ENCODE results near the gene ATMIN. TPM values are rescaled to one million over a fixed set of nuclear protein-coding genes. Genes with fewer than 3 reads are reported as not detected.
A peak's percentile ranks its signal among the peaks of the same experiment; 100 is the strongest.

Gene ATMIN, protein sequence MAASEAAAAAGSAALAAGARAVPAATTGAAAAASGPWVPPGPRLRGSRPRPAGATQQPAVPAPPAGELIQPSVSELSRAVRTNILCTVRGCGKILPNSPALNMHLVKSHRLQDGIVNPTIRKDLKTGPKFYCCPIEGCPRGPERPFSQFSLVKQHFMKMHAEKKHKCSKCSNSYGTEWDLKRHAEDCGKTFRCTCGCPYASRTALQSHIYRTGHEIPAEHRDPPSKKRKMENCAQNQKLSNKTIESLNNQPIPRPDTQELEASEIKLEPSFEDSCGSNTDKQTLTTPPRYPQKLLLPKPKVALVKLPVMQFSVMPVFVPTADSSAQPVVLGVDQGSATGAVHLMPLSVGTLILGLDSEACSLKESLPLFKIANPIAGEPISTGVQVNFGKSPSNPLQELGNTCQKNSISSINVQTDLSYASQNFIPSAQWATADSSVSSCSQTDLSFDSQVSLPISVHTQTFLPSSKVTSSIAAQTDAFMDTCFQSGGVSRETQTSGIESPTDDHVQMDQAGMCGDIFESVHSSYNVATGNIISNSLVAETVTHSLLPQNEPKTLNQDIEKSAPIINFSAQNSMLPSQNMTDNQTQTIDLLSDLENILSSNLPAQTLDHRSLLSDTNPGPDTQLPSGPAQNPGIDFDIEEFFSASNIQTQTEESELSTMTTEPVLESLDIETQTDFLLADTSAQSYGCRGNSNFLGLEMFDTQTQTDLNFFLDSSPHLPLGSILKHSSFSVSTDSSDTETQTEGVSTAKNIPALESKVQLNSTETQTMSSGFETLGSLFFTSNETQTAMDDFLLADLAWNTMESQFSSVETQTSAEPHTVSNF
- 53.0 and 54.5 TPM in 2 replicates for total RNA-seq (2022)
- Bru-seq, nascent RNA: percentile 92 among the genes with signal in this experiment
- BruChase-seq, experiment 1, labeled RNA remaining after a 2-hour chase: percentile 97 among the genes with signal in this experiment
- percentile 96 among the genes with signal in this experiment for BruChase-seq, experiment 2, labeled RNA remaining after a 6-hour chase
- long read RNA-seq, full-length matches to known transcripts: 141 of 158 reads
- long read RNA-seq, partial matches to known transcripts: 10 of 158 reads
- long read RNA-seq, other reads (novel, unspliced or antisense): 7 of 158 reads

DNA sequence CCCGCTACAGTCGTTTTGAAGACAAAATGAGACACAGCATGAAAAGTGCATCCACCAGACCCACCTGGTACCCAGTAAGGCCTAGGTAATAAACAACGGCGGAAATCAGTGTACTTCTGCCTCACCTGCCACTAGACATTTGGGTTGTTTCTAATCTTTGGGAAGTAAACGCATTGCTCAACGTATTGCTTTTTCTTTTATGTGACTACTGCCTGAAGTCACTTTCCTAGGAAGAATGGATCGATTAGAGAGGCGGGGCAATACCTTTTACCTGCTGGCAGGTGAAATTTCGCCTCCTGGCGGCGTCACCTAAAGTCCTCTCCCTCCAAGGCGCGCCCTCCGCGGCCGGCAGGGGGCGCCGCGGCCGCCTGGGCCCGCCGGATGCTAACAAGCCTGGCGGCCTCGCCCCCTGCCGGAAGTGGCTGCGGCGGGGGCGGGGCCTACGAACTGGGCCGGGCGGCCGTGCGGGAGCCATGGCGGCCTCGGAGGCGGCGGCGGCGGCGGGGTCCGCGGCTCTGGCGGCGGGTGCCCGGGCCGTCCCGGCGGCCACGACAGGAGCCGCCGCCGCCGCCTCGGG is at the start of gene ATMIN:
Gene ATMIN, plus strand, starts transcription at position 445 of the 577 bp plus-strand sequence. Its CDS starts 29 bp downstream, at position 474.
- peaks cover 34% of the 10 kb centered on the region for H3K36me3 Mint-ChIP-seq (ENCODE audit: insufficient read depth, unreplicated experiment)
- no peaks in the 10 kb centered on the region; the same call in 1 of the 2 replicates for H3K36me3 ChIP-seq (ENCODE audit: control insufficient read depth, insufficient read depth, low read length)
- intact Hi-C loops (cut with micrococcal nuclease; ENCODE audit: unreplicated experiment): loop anchor here (1.0 to 10.0 kb wide), 4 partner anchors 42 to 703 kb away; partner anchors contain the start of genes C16orf46 and GCSH
- POLR2A ChIA-PET: interaction anchor here (0.6 to 1.2 kb wide), 3 partner anchors 28 to 44 kb away, joined by 5 to 11 read pairs (median 10); partner anchors contain the start of genes C16orf46, CENPN and CMC2
- peak within 1 kb of the TSS; percentile 84 for H3K4me3 Mint-ChIP-seq (ENCODE audit: unreplicated experiment)
- no peaks in the 10 kb centered on the region for H3K4me1 Mint-ChIP-seq (ENCODE audit: low read depth, unreplicated experiment)
- TF ChIP-seq, protein P1, sequence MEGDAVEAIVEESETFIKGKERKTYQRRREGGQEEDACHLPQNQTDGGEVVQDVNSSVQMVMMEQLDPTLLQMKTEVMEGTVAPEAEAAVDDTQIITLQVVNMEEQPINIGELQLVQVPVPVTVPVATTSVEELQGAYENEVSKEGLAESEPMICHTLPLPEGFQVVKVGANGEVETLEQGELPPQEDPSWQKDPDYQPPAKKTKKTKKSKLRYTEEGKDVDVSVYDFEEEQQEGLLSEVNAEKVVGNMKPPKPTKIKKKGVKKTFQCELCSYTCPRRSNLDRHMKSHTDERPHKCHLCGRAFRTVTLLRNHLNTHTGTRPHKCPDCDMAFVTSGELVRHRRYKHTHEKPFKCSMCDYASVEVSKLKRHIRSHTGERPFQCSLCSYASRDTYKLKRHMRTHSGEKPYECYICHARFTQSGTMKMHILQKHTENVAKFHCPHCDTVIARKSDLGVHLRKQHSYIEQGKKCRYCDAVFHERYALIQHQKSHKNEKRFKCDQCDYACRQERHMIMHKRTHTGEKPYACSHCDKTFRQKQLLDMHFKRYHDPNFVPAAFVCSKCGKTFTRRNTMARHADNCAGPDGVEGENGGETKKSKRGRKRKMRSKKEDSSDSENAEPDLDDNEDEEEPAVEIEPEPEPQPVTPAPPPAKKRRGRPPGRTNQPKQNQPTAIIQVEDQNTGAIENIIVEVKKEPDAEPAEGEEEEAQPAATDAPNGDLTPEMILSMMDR (IDR thresholded peaks at IDR 0.05; ENCODE audit: insufficient read depth in 1 of 2, low read depth in 1 of 2, low read length in 1 of 2, severe bottlenecking in 1 of 2, unreplicated experiment in 1 of 2): peak; percentile 96 to 99
- peaks cover 10% of the 10 kb centered on the region; the same call in 1 of the 2 replicates for H3K4me1 ChIP-seq
- peak within 1 kb of the TSS; percentile 69 for H3K4me3 ChIP-seq (ENCODE audit: low read depth, low read length)
- H3K27ac Mint-ChIP-seq (ENCODE audit: unreplicated experiment): peak within 1 kb of the TSS; percentile 68
- H3K27me3 Mint-ChIP-seq (ENCODE audit: insufficient read depth, unreplicated experiment): no peaks in the 10 kb centered on the region
- no peaks in the 10 kb centered on the region for H3K9me3 Mint-ChIP-seq (ENCODE audit: unreplicated experiment)
- H3K9me3 ChIP-seq: no peaks in the 10 kb centered on the region
- CTCF ChIA-PET: interaction anchor here (0.6 to 1.7 kb wide), 39 partner anchors 9 to 1539 kb away, joined by 3 to 17 read pairs (median 4); partner anchors contain the start of genes C16orf46, CENPN, CMC2 and GAN
- no TSS peak for BruUV-seq (replicated peaks)
- peak; percentile 85 to 95 for DNase-seq
- no peaks in the 10 kb centered on the region for H3K27me3 ChIP-seq (replicated peaks; ENCODE audit: control insufficient read depth, insufficient read depth, low read length)

DNA sequence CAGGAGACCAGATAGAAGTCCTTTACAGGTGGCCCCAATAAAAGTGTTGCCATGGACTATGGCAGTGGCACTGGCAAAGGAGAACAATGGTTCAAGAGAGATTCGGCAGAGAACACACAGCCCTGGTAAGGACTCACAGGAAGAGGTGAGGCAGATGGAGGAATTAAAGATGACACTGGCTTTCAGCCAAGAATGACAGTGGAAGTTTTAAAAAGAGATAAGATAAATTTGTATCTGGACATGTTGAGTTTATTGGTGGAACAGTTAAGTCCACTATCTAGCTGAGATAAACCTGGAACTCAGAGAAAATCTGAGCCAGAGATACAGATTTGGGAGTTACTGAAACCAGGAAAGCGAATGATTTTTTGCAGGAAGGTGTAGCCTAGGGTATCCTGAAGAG is 49.1 kb upstream of the ATMIN start:
- DNase-seq: no peak
- POLR2A ChIA-PET: no interaction called here
- CTCF ChIA-PET: interaction anchor here (0.7 kb wide), 1 partner anchor 195 kb away, joined by 6 read pairs; no protein-coding TSS in a partner anchor
- Mint-ChIP-seq H3K9me3 (ENCODE audit: unreplicated experiment) (no peaks in the 10 kb centered on the region), H3K4me1 (ENCODE audit: low read depth, unreplicated experiment) (peaks cover 47% of the 10 kb centered on the region), H3K27ac (ENCODE audit: unreplicated experiment) (no peak overlapping the region), H3K27me3 (ENCODE audit: insufficient read depth, unreplicated experiment) (no peaks in the 10 kb centered on the region), H3K36me3 (ENCODE audit: insufficient read depth, unreplicated experiment) (peaks cover 12% of the 10 kb centered on the region), H3K4me3 (ENCODE audit: unreplicated experiment) (no peak overlapping the region)
- TF ChIP-seq, protein P1 (IDR thresholded peaks at IDR 0.05; ENCODE audit: insufficient read depth in 1 of 2, low read depth in 1 of 2, low read length in 1 of 2, severe bottlenecking in 1 of 2, unreplicated experiment in 1 of 2): no peak
- no peaks in the 10 kb centered on the region for H3K9me3 ChIP-seq
- intact Hi-C loops (cut with micrococcal nuclease; ENCODE audit: unreplicated experiment): no loop called here
- no peak overlapping the region for H3K4me3 ChIP-seq (ENCODE audit: low read depth, low read length)
- no TSS peak for BruUV-seq (replicated peaks)
- H3K36me3 ChIP-seq (ENCODE audit: control insufficient read depth, insufficient read depth, low read length): 0 out of 2 replicates have a peak, but pooled peaks cover 1% of the 10 kb centered on the region
- H3K27me3 ChIP-seq (replicated peaks; ENCODE audit: control insufficient read depth, insufficient read depth, low read length): no peaks in the 10 kb centered on the region
- H3K4me1 ChIP-seq: peaks cover 28% of the 10 kb centered on the region

Measured in Caco-2 (cell line).